Upper lobe of right lung (tissue), 1 donor: ENCODE measurements around the gene SFMBT1. TPM values are rescaled to one million over a fixed set of nuclear protein-coding genes. Genes with fewer than 3 reads are reported as not detected.

Experiments
- ATAC-seq: fragments of 200-7000 bp; cut with Tn5 transposase; one replicate; pipeline ENCODE4 v1.9.1; 2020; ENCODE audit warnings: mild to moderate bottlenecking, moderate library complexity
- DNase-seq: peaks from one replicate; pipeline ENCODE4 v3.0.0-alpha.2; 2020
- H3K27ac ChIP-seq: fragments of 200-600 bp; one replicate; pipeline ENCODE4 v1.8.0; 2022
- H3K27me3 ChIP-seq: fragments of 200-600 bp; one replicate; pipeline ENCODE4 v1.8.0; 2022; ENCODE audit warnings: mild to moderate bottlenecking
- H3K36me3 ChIP-seq: fragments of 200-600 bp; one replicate; pipeline ENCODE4 v1.8.0; 2022
- H3K4me1 ChIP-seq: fragments of 200-600 bp; one replicate; pipeline ENCODE4 v1.8.0; 2022
- H3K4me3 ChIP-seq: fragments of 200-600 bp; one replicate; pipeline ENCODE4 v1.8.0; 2022; ENCODE audit warnings: mild to moderate bottlenecking
- H3K9me3 ChIP-seq: fragments of 200-600 bp; one replicate; pipeline ENCODE4 v1.8.0; 2022
- CTCF ChIP-seq: fragments of 200-600 bp; IDR thresholded peaks from one replicate; pipeline ENCODE4 v1.8.0; 2022; ENCODE audit warnings: antibody characterized with exemption
- intact Hi-C: fragments of 100-400 bp; cut with DNase I; formaldehyde crosslinking; loops from one replicate; pipeline ENCODE4 v1.11.0; 2022
- total RNA-seq: library from RNA; stranded (reverse); fragmentation: NEBNext Ultra II Directional; extraction: Animal tissue kit (Norgen Biotek cat#: 25700); gene quantifications from one replicate; pipeline ENCODE4 v1.2.1, GENCODE V29; 2021
- donor health status: DM: no; HTN: yes; CAD: no; lungs with severe emphysema.

The SFMBT1 gene
- total RNA-seq, 1 donor from 2014 or later = 17.2 TPM

DNA sequence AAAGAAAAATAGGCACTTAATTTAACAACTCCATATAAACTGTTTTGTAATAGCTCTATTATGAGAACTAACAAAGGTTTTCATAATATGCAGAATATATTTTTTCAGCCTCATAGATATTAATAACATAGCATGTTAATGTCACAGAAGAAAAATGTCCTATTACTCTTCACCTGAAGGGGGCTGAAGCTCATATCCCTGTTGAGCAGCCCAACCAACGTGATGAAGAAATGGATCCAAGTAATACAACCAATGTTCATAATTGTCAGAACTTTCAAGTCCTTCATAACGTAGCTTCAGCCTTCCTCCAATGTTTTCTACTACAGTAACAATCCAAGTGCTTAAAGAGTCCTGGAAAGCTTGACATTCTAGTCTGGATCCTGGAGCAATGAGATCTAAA is 114.0 kb downstream of the SFMBT1 start:
- Histone ChIP-seq H3K27me3 (no peaks in the 10 kb centered on the region), H3K36me3 (peaks cover 5% of the 10 kb centered on the region), H3K4me3 (no peak overlapping the region), H3K9me3 (no peaks in the 10 kb centered on the region), H3K4me1 (peaks cover 3% of the 10 kb centered on the region), H3K27ac (no peak overlapping the region)
- intact Hi-C loops = no loop called here
- DNase-seq (no peak), ATAC-seq (no peak)
- TF ChIP-seq CTCF = no peak

- Histone ChIP-seq H3K36me3 (peaks cover 5% of the 10 kb centered on the region), H3K27me3 (no peaks in the 10 kb centered on the region), H3K27ac (no peak overlapping the region), H3K4me3 (no peak overlapping the region), H3K9me3 (no peaks in the 10 kb centered on the region), H3K4me1 (peaks cover 3% of the 10 kb centered on the region)
- DNase-seq (no peak), ATAC-seq (no peak)
- intact Hi-C loops = no loop called here
- TF ChIP-seq CTCF = no peak
Measured at GRCh38 chr3:52931328-52931727, 114.5 kb downstream of the SFMBT1 start.

GRCh38 chr3:52930748-52931147 is 115.1 kb downstream of the SFMBT1 start:
- no peak for TF ChIP-seq CTCF
- H3K27me3 ChIP-seq = no peaks in the 10 kb centered on the region
- intact Hi-C loops = no loop called here
- peaks cover 5% of the 10 kb centered on the region for H3K36me3 ChIP-seq
- DNase-seq (no peak), ATAC-seq (no peak)
- no peak overlapping the region for H3K27ac ChIP-seq
- no peaks in the 10 kb centered on the region for H3K9me3 ChIP-seq
- no peak overlapping the region for H3K4me3 ChIP-seq
- H3K4me1 ChIP-seq = peaks cover 3% of the 10 kb centered on the region

DNA sequence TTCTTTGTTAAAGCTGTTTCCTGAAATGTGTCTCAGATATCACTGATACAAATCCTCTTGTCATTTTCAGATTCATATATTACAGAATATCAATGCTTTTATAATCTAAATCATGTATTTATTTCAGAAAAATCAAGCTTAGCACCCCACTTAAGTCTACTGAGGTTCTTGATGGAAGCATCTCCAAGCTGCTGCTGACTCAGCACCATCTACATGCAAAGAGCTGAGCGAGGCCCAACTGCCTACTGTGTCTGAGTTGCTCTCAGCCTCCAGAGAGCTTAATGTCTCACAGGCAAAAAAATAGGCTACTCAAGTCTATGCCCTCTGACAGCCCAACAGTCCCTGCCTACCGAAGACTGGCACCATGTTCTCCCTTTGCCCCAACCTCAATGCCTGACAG is 119.3 kb downstream of the SFMBT1 start:
- intact Hi-C loops = no loop called here
- DNase-seq = no peak
- peaks cover 5% of the 10 kb centered on the region for H3K36me3 ChIP-seq
- H3K27me3 ChIP-seq = no peaks in the 10 kb centered on the region
- H3K4me1 ChIP-seq = no peaks in the 10 kb centered on the region
- ATAC-seq = no peak
- no peak overlapping the region for H3K27ac ChIP-seq
- no peaks in the 10 kb centered on the region for H3K9me3 ChIP-seq
- TF ChIP-seq CTCF = no peak
- no peak overlapping the region for H3K4me3 ChIP-seq

GRCh38 chr3:52925405-52926313 is 120.2 kb downstream of the SFMBT1 start:
- no peak overlapping the region for H3K4me3 ChIP-seq
- intact Hi-C loops = no loop called here
- peaks cover 5% of the 10 kb centered on the region for H3K36me3 ChIP-seq
- no peaks in the 10 kb centered on the region for H3K27me3 ChIP-seq
- H3K4me1 ChIP-seq = no peaks in the 10 kb centered on the region
- no peak for TF ChIP-seq CTCF
- no peaks in the 10 kb centered on the region for H3K9me3 ChIP-seq
- no peak overlapping the region for H3K27ac ChIP-seq
- ATAC-seq (no peak), DNase-seq (no peak)
